ENCODE results near the gene FBXO46. TPM values are rescaled to one million over a fixed set of nuclear protein-coding genes. Genes with fewer than 3 reads are reported as not detected.

FBXO46 gene
- total and polyA plus RNA-seq, 10 of the 15 experiments (the other 5 are each of a cell fraction or from before 2014, with no cell fraction given) = 2.5 to 61.5 (median 13.7) TPM

GRCh38 chr19:45772912-45773311 lies 42.2 kb upstream of the FBXO46 start:
- ATAC-seq = no peak
- H4K20me1 ChIP-seq (ENCODE audit: control insufficient read depth, insufficient read depth) = no peaks in the 10 kb centered on the region
- in situ Hi-C loops (cut with MboI) = no loop called here
- POLR2A ChIA-PET = interaction anchor here (0.6 to 1.4 kb wide), 3 partner anchors 22 to 45 kb away, joined by 3 to 4 read pairs (median 3); no protein-coding TSS in a partner anchor
- WGBS (ENCODE audit: insufficient coverage, insufficient replicate concordance, low lambda C conversion rate, missing lambda C conversion rate) = 98% methylated on average over 3 of the region's 3 CpGs
- H3K4me2 ChIP-seq (ENCODE audit: control insufficient read depth, insufficient read depth) = no peak overlapping the region
- H3K9ac ChIP-seq (ENCODE audit: control insufficient read depth, insufficient read depth, low read length) = no peak overlapping the region
- no peak overlapping the region for H3K4me3 ChIP-seq
- no peaks in the 10 kb centered on the region for H3K36me3 ChIP-seq (ENCODE audit: control insufficient read depth in 2 of 2, insufficient read depth in 2 of 2, low read length in 1 of 2)
- no peak for FAIRE-seq
- H3K4me1 ChIP-seq (ENCODE audit: control insufficient read depth, insufficient read depth, low read length) = peaks cover 4% of the 10 kb centered on the region
- no peak overlapping the region for H2AFZ ChIP-seq (ENCODE audit: control insufficient read depth, low read depth, low read length)
- TF ChIP-seq, protein P1, sequence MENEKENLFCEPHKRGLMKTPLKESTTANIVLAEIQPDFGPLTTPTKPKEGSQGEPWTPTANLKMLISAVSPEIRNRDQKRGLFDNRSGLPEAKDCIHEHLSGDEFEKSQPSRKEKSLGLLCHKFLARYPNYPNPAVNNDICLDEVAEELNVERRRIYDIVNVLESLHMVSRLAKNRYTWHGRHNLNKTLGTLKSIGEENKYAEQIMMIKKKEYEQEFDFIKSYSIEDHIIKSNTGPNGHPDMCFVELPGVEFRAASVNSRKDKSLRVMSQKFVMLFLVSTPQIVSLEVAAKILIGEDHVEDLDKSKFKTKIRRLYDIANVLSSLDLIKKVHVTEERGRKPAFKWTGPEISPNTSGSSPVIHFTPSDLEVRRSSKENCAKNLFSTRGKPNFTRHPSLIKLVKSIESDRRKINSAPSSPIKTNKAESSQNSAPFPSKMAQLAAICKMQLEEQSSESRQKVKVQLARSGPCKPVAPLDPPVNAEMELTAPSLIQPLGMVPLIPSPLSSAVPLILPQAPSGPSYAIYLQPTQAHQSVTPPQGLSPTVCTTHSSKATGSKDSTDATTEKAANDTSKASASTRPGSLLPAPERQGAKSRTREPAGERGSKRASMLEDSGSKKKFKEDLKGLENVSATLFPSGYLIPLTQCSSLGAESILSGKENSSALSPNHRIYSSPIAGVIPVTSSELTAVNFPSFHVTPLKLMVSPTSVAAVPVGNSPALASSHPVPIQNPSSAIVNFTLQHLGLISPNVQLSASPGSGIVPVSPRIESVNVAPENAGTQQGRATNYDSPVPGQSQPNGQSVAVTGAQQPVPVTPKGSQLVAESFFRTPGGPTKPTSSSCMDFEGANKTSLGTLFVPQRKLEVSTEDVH (IDR thresholded peaks at IDR 0.05; ENCODE audit: low read depth, partially characterized antibody) = no peak
- no peak for TF ChIP-seq REST (IDR thresholded peaks at IDR 0.05; ENCODE audit: low read depth, low read length)
- no peak for TF ChIP-seq MLLT1 (IDR thresholded peaks at IDR 0.05)
- CTCF ChIA-PET = interaction anchor here (0.6 to 2.0 kb wide), 3 partner anchors 20 to 80 kb away, joined by 4 to 12 read pairs (median 4); partner anchors contain the start of genes DMWD and QPCTL
- DNase-seq (ENCODE audit: low read depth, low spot score) = no peak
- intact Hi-C loops (cut with micrococcal nuclease; ENCODE audit: unreplicated experiment) = no loop called here
- no peaks in the 10 kb centered on the region for H3K27me3 ChIP-seq (replicated peaks in 1 of 2; ENCODE audit: control insufficient read depth in 2 of 2, insufficient read depth in 2 of 2, low read length in 1 of 2)
- BruUV-seq (replicated peaks) = no TSS peak
- H3K79me2 ChIP-seq (ENCODE audit: control insufficient read depth, insufficient read depth, low read length) = no peaks in the 10 kb centered on the region; the same call in 1 of the 2 replicates
- SMC1A ChIA-PET (ENCODE audit: uncharacterized antibody, unreplicated experiment) = interaction anchor here (0.5 to 1.0 kb wide), 2 partner anchors 27 to 42 kb away, joined by 3 read pairs; partner anchors contain the start of gene FBXO46
- RAD21 ChIA-PET (ENCODE audit: unreplicated experiment) = interaction anchor here (0.8 to 1.7 kb wide), 3 partner anchors 26 to 138 kb away, joined by 3 to 5 read pairs (median 4); no protein-coding TSS in a partner anchor
- H3K9me3 ChIP-seq (replicated peaks; ENCODE audit: control insufficient read depth, insufficient read depth, low read length) = no peaks in the 10 kb centered on the region
- H3K27ac ChIP-seq (ENCODE audit: control insufficient read depth, insufficient read depth) = no peak overlapping the region
